Measurements from ENCODE around the gene ATPAF1. TPM values are rescaled to one million over a fixed set of nuclear protein-coding genes. Genes with fewer than 3 reads are reported as not detected.

ATPAF1 gene
- polyA plus RNA-seq, 1 of the 3 experiments (the other 2 are of a cell fraction) = 39.9 TPM

- Histone ChIP-seq H3K9me2 (no peaks in the 10 kb centered on the region), H2AFZ (ENCODE audit: low read depth) (no peak overlapping the region), H3K4me2 (no peak overlapping the region), H3K4me3 (ENCODE audit: low read depth in 2 of 2, low read length in 1 of 2) (no peak overlapping the region), H3K79me2 (ENCODE audit: insufficient read depth) (no peaks in the 10 kb centered on the region), H3K36me3 (replicated peaks in 1 of 2; ENCODE audit: control insufficient read depth in 1 of 2, insufficient read depth in 2 of 2, low read length in 1 of 2) (peaks cover 0 to 24% of the 10 kb centered on the region in 2 experiments), H3K27me3 (ENCODE audit: insufficient read depth) (no peaks in the 10 kb centered on the region), H4K20me1 (ENCODE audit: insufficient read depth) (no peaks in the 10 kb centered on the region), H3F3A (replicated peaks; ENCODE audit: insufficient read depth) (no peaks in the 10 kb centered on the region), H3K4me1 (ENCODE audit: control insufficient read depth in 1 of 2, insufficient read depth in 2 of 2, low read depth in 1 of 2, low read length in 1 of 2) (no peaks in the 10 kb centered on the region), H3K27ac (ENCODE audit: low read depth in 2 of 2, low read length in 1 of 2) (no peak overlapping the region), H3K9me3 (no peaks in the 10 kb centered on the region), H3K9ac (no peak overlapping the region)
- ChIA-PET CTCF (interaction anchor here (1.0 to 1.3 kb wide), 3 partner anchors 44 to 586 kb away, joined by 3 to 4 read pairs (median 3); no protein-coding TSS in a partner anchor), POLR2A (no interaction called here)
- WGBS (ENCODE audit: low lambda C conversion rate) = 84% methylated on average over 4 of the region's 4 CpGs
- TF ChIP-seq SIN3A (IDR thresholded peaks at IDR 0.05; ENCODE audit: borderline replicate concordance, low read depth, low read length) (no peak), RFX5 (IDR thresholded peaks at IDR 0.05; ENCODE audit: low read length) (no peak), PBX3 (IDR thresholded peaks at IDR 0.05) (no peak), EP300 (IDR thresholded peaks at IDR 0.05; ENCODE audit: borderline replicate concordance in 1 of 2, low read depth in 1 of 2, low read length in 1 of 2) (no peak), IRF3 (IDR thresholded peaks at IDR 0.05; ENCODE audit: low read depth, low read length) (no peak), SMC3 (IDR thresholded peaks at IDR 0.05; ENCODE audit: low read depth, low read length) (no peak), EZH2phosphoT487 (IDR thresholded peaks at IDR 0.05; ENCODE audit: borderline replicate concordance, low read depth) (no peak), TEAD4 (IDR thresholded peaks at IDR 0.05; ENCODE audit: borderline replicate concordance, insufficient read depth) (no peak), RCOR1 (IDR thresholded peaks at IDR 0.05; ENCODE audit: low read length) (no peak), ELF1 (IDR thresholded peaks at IDR 0.05) (no peak), USF1 (IDR thresholded peaks at IDR 0.05; ENCODE audit: borderline replicate concordance, low read depth) (no peak), NFIC (IDR thresholded peaks at IDR 0.05; ENCODE audit: borderline replicate concordance) (no peak), CHD2 (IDR thresholded peaks at IDR 0.05; ENCODE audit: low read length, partially characterized antibody) (no peak), ZBTB33 (IDR thresholded peaks at IDR 0.05; ENCODE audit: borderline replicate concordance, low read depth) (no peak), TCF12 (IDR thresholded peaks at IDR 0.05) (no peak), FOXM1 (IDR thresholded peaks at IDR 0.05; ENCODE audit: low read depth) (no peak), MAX (IDR thresholded peaks at IDR 0.05; ENCODE audit: low read depth) (no peak)
- no peak for DNase-seq
These were observed 75.3 kb downstream of the ATPAF1 start for GRCh38 chr1:46592823-46593222.
